ENCODE results near the gene DUSP9.

The DUSP9 gene

DNA sequence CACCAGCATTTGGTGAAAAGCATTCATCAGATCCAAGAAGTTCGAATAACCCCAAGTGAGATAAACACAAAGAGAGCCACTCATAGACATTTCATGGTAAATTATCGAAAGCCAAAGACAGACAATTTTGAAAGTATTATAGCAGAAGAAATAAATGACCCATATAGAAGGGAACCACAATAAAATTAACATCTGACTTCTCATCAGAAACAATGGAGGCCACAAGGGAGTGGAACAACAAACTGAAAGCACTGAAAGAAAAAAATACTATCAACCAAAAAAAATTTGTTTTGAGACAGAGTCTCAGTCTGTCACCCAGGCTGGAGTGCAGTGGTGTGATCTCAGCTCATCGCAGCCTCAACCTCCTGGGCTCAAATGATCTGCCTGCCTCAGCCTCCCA is 12.3 kb downstream of the DUSP9 start:
- TF ChIP-seq ISL1 (CRISPR knock-in tag; IDR thresholded peaks at IDR 0.05) = no peak
- TF ChIP-seq TSHZ2 (CRISPR knock-in tag; IDR thresholded peaks at IDR 0.05) = no peak
- TF ChIP-seq ZNF70 (CRISPR knock-in tag; IDR thresholded peaks at IDR 0.05) = no peak
- TF ChIP-seq OSR1 (CRISPR knock-in tag; IDR thresholded peaks at IDR 0.05) = no peak
- TF ChIP-seq ZC3H10 (CRISPR knock-in tag; IDR thresholded peaks at IDR 0.05) = no peak
- no peak for TF ChIP-seq TOX (CRISPR knock-in tag; IDR thresholded peaks at IDR 0.05; ENCODE audit: borderline replicate concordance)
- no peak for TF ChIP-seq ZFP30 (CRISPR knock-in tag; IDR thresholded peaks at IDR 0.05)
- no peak for TF ChIP-seq GLIS3 (CRISPR knock-in tag; IDR thresholded peaks at IDR 0.05)
- TF ChIP-seq ZNF565 (CRISPR knock-in tag; conservative IDR thresholded peaks at IDR 0.05; ENCODE audit: low read depth) = no peak
- no peak for ATAC-seq

- no peak for TF ChIP-seq ZC3H10 (CRISPR knock-in tag; IDR thresholded peaks at IDR 0.05)
- no peak for TF ChIP-seq CSDC2 (CRISPR knock-in tag; IDR thresholded peaks at IDR 0.05)
- TF ChIP-seq PPARA (CRISPR knock-in tag; IDR thresholded peaks at IDR 0.05; ENCODE audit: borderline replicate concordance) = no peak
- no peak for TF ChIP-seq ZNF8 (CRISPR knock-in tag; IDR thresholded peaks at IDR 0.05)
- ATAC-seq = no peak
Observed at GRCh38 chrX:153662266-153662665, 15.3 kb downstream of the DUSP9 start.

DNA sequence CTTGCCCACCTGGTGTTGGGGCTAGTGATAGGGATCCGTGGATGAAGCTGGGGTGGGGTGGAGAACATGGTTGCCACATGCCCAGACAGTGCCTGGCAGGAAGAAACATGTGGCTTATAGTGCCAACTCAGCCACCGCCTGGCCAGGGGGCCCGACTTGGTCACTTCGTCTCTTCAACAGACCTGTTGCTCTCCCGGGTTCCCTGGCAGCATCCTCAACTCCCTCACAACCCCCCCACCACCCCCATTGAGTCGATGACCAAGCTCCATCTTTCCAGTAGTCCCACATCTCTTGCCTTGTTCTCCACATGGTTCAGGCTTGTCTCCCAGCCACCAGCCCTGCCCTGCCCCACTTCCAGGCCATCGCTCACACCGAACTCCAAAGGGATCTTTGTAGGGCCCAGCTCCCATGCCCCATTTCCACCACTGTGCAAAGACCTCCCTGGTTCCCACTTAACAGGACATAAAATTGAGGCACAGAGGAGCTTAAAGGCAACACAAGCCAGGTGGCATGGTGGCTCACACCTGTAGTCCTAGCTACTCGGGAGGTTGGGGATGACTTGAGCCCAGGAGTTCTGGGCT is 18.8 kb downstream of the DUSP9 start:
- no peak for TF ChIP-seq RARB (CRISPR knock-in tag; IDR thresholded peaks at IDR 0.05)
- ATAC-seq = no peak

DNA sequence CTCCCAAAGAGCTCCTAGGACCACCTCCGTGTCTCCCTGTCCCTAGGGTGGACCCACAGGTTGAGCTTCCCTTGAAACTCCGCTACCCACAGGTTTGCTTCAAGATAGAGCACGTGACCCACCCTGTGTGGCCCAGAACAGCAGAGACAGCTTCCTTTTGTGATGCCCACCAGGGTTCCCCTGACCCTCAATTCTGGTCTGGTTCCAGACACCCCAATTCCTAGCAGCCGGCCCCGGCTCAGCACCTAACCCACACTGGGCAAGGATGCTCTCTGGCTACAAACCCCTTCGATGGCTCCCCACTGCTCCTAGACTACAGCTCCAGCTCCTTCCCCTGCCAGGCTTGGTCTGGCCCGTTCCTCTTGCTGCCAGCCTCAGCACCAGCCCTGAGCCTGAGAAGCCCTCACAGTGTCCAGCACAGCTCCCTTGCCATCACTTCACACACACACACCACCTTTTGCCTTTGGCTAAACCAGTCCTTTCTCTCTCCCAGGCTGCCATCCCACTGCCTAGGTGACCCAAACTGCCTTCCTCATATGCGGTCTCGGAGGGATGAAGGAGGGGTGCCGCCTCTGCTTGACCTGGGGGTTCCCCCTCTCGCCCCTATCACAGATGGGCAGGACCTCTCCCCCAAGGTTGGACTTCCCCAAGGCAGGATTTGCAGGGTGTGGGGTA is 20.4 kb downstream of the DUSP9 start:
- peak; percentile 9 for ATAC-seq

GRCh38 chrX:153667956-153668396 is 21.0 kb downstream of the DUSP9 start:
- peak; percentile 91 for ATAC-seq
- no peak for TF ChIP-seq ISL1 (CRISPR knock-in tag; IDR thresholded peaks at IDR 0.05)
- no peak for TF ChIP-seq POU6F1 (CRISPR knock-in tag; IDR thresholded peaks at IDR 0.05; ENCODE audit: borderline replicate concordance, low read depth)
- no peak for TF ChIP-seq ARNTL (CRISPR knock-in tag; IDR thresholded peaks at IDR 0.05; ENCODE audit: borderline replicate concordance, low read depth)
- no peak for TF ChIP-seq BACH2 (CRISPR knock-in tag; IDR thresholded peaks at IDR 0.05; ENCODE audit: borderline replicate concordance)
- TF ChIP-seq RARB (CRISPR knock-in tag; IDR thresholded peaks at IDR 0.05) = no peak
- TF ChIP-seq TSHZ2 (CRISPR knock-in tag; IDR thresholded peaks at IDR 0.05) = no peak
- no peak for TF ChIP-seq ZFP3 (CRISPR knock-in tag; IDR thresholded peaks at IDR 0.05)
- TF ChIP-seq ZC3H10 (CRISPR knock-in tag; IDR thresholded peaks at IDR 0.05) = no peak
- TF ChIP-seq SNAI2 (CRISPR knock-in tag; IDR thresholded peaks at IDR 0.05) = no peak
- TF ChIP-seq ZNF70 (CRISPR knock-in tag; IDR thresholded peaks at IDR 0.05) = no peak
- TF ChIP-seq TOX (CRISPR knock-in tag; IDR thresholded peaks at IDR 0.05; ENCODE audit: borderline replicate concordance) = no peak
- TF ChIP-seq ESRRG (CRISPR knock-in tag; IDR thresholded peaks at IDR 0.05) = no peak
- no peak for TF ChIP-seq TCF4 (CRISPR knock-in tag; IDR thresholded peaks at IDR 0.05; ENCODE audit: borderline replicate concordance)
- TF ChIP-seq ZFP30 (CRISPR knock-in tag; IDR thresholded peaks at IDR 0.05) = no peak
- TF ChIP-seq OSR1 (CRISPR knock-in tag; IDR thresholded peaks at IDR 0.05) = no peak
- TF ChIP-seq PPARA (CRISPR knock-in tag; IDR thresholded peaks at IDR 0.05; ENCODE audit: borderline replicate concordance) = no peak
- TF ChIP-seq, protein P1, sequence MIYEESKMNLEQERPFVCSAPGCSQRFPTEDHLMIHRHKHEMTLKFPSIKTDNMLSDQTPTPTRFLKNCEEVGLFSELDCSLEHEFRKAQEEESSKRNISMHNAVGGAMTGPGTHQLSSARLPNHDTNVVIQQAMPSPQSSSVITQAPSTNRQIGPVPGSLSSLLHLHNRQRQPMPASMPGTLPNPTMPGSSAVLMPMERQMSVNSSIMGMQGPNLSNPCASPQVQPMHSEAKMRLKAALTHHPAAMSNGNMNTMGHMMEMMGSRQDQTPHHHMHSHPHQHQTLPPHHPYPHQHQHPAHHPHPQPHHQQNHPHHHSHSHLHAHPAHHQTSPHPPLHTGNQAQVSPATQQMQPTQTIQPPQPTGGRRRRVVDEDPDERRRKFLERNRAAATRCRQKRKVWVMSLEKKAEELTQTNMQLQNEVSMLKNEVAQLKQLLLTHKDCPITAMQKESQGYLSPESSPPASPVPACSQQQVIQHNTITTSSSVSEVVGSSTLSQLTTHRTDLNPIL (CRISPR knock-in tag; IDR thresholded peaks at IDR 0.05; ENCODE audit: low read depth) = no peak
- no peak for TF ChIP-seq PATZ1 (CRISPR knock-in tag; IDR thresholded peaks at IDR 0.05; ENCODE audit: borderline replicate concordance)
- TF ChIP-seq ZNF565 (CRISPR knock-in tag; conservative IDR thresholded peaks at IDR 0.05; ENCODE audit: low read depth) = no peak

More for the DNA sequence above, 20.4 kb downstream of the DUSP9 start:
- TF ChIP-seq ZNF565 (CRISPR knock-in tag; conservative IDR thresholded peaks at IDR 0.05; ENCODE audit: low read depth) = no peak
- no peak for TF ChIP-seq ESRRG (CRISPR knock-in tag; IDR thresholded peaks at IDR 0.05)
- no peak for TF ChIP-seq ARNTL (CRISPR knock-in tag; IDR thresholded peaks at IDR 0.05; ENCODE audit: borderline replicate concordance, low read depth)
- TF ChIP-seq ZNF8 (CRISPR knock-in tag; IDR thresholded peaks at IDR 0.05) = no peak
- TF ChIP-seq RARB (CRISPR knock-in tag; IDR thresholded peaks at IDR 0.05) = no peak

All from SK-N-SH treated with all-trans-retinoic acid at 6 μM for 48 hours (cell line).